Uterus (tissue), 4 donors: ENCODE results near the gene RASSF8. TPM values are rescaled to one million over a fixed set of nuclear protein-coding genes. Genes with fewer than 3 reads are reported as not detected.

Experiments
- DNase-seq, 2 donors: peaks; one replicate each; pipeline ENCODE4 v3.0.0-alpha.2; 2019 to 2020
- H3K27ac ChIP-seq, 2 donors: fragments of 200-600 bp; sonication (generic); 1 replicate in 1 of 2; 2 replicates in 1 of 2; pipeline ENCODE4 v1.5.1; 2016 to 2018
- H3K27me3 ChIP-seq, 2 donors: fragments of 200-600 bp; sonication (generic); one replicate each; pipeline ENCODE4 v1.5.1; 2018 to 2019; ENCODE audit warnings: control low read depth in 1 of 2
- H3K36me3 ChIP-seq, 2 donors: fragments of 200-600 bp; sonication (generic); one replicate each; pipeline ENCODE4 v1.5.1; 2019; ENCODE audit warnings: control low read depth in 1 of 2
- H3K4me1 ChIP-seq, 2 donors: fragments of 200-600 bp; sonication (generic); one replicate each; pipeline ENCODE4 v1.5.1; 2018 to 2019; ENCODE audit warnings: control low read depth in 1 of 2
- H3K4me3 ChIP-seq, 2 donors: fragments of 200-600 bp; sonication (generic); 1 replicate in 1 of 2; 2 replicates in 1 of 2; pipeline ENCODE4 v1.5.1; 2018 to 2019; ENCODE audit warnings: mild to moderate bottlenecking in 1 of 2
- H3K9me3 ChIP-seq, 2 donors: fragments of 200-600 bp; sonication (generic); one replicate each; pipeline ENCODE4 v1.5.1; 2019; ENCODE audit warnings: control low read depth in 1 of 2
- CTCF ChIP-seq, 4 experiments: fragments of 200-600 bp in 2 of 4; fragments of 450-650 bp in 2 of 4; sonication (generic) in 2 of 4; IDR thresholded peaks; one replicate each; pipeline ENCODE4 v1.5.1; 2016 to 2019; ENCODE audit warnings: antibody characterized with exemption in 4 of 4, mild to moderate bottlenecking in 2 of 4, moderate library complexity in 1 of 4
- POLR2A ChIP-seq, 2 donors: fragments of 450-650 bp; IDR thresholded peaks; one replicate each; pipeline ENCODE4 v1.6.1; 2016; ENCODE audit warnings: antibody characterized with exemption in 2 of 2, mild to moderate bottlenecking in 1 of 2, moderate library complexity in 1 of 2
- intact Hi-C: fragments of 100-400 bp; cut with DNase I; formaldehyde crosslinking; loops from one replicate; pipeline ENCODE4 v1.15.1; 2023; ENCODE audit warnings: low total_unique reads
- total RNA-seq, 4 donors: library from RNA; depleted of rRNA in 3 of 4; stranded (reverse); fragments of >200 nt in 3 of 4; gene quantifications; one replicate each; pipeline versions ENCODE4 v1.1.0 to v1.2.4, GENCODE V29; 2014 to 2023
- donor health status: DM: yes; HTN: yes; CAD: no.

The RASSF8 gene
- total RNA-seq, 4 donors from 2014 or later, result 54.1 to 174 (median 119) TPM

GRCh38 chr12:26116829-26117715 is 158.6 kb downstream of the RASSF8 start:
- Histone ChIP-seq H3K4me1 (peaks cover 0 to 8% of the 10 kb centered on the region in 2 donors), H3K4me3 (no peak overlapping the region), H3K36me3 (no peaks in the 10 kb centered on the region), H3K9me3 (no peaks in the 10 kb centered on the region), H3K27ac (peak overlapping the region in 1 of 2 donors; percentile 36), H3K27me3 (no peaks in the 10 kb centered on the region)
- TF ChIP-seq POLR2A (IDR thresholded peaks at IDR 0.05), result no peak
- no peak for TF ChIP-seq CTCF (IDR thresholded peaks at IDR 0.05)
- intact Hi-C loops, result no loop called here
- no peak for DNase-seq

GRCh38 chr12:26118308-26118707 is 159.8 kb downstream of the RASSF8 start:
- Histone ChIP-seq H3K4me3 (no peak overlapping the region), H3K36me3 (no peaks in the 10 kb centered on the region), H3K27me3 (no peaks in the 10 kb centered on the region), H3K9me3 (no peaks in the 10 kb centered on the region), H3K27ac (no peak overlapping the region), H3K4me1 (peaks cover 0 to 8% of the 10 kb centered on the region in 2 donors)
- TF ChIP-seq POLR2A (IDR thresholded peaks at IDR 0.05) (no peak), CTCF (IDR thresholded peaks at IDR 0.05) (no peak)
- intact Hi-C loops, result no loop called here
- DNase-seq, result no peak

- Histone ChIP-seq H3K9me3 (no peaks in the 10 kb centered on the region), H3K27me3 (no peaks in the 10 kb centered on the region), H3K36me3 (no peaks in the 10 kb centered on the region), H3K4me1 (peaks cover 0 to 8% of the 10 kb centered on the region in 2 donors), H3K27ac (peak overlapping the region; percentile 43 to 58), H3K4me3 (no peak overlapping the region)
- peak in 1 of 2 donors; percentile 45 for DNase-seq
- intact Hi-C loops, result no loop called here
- TF ChIP-seq POLR2A (IDR thresholded peaks at IDR 0.05), result no peak
- TF ChIP-seq CTCF (IDR thresholded peaks at IDR 0.05), result peak; percentile 45 to 64 (median 57)
Measured at GRCh38 chr12:26119391-26119989, 161.0 kb downstream of the RASSF8 start.

- TF ChIP-seq POLR2A (IDR thresholded peaks at IDR 0.05) (no peak), CTCF (IDR thresholded peaks at IDR 0.05) (no peak)
- peaks cover 0 to 8% of the 10 kb centered on the region in 2 donors for H3K4me1 ChIP-seq
- DNase-seq, result no peak
- no peaks in the 10 kb centered on the region for H3K27me3 ChIP-seq
- H3K36me3 ChIP-seq, result no peaks in the 10 kb centered on the region
- intact Hi-C loops, result no loop called here
- no peaks in the 10 kb centered on the region for H3K9me3 ChIP-seq
- no peak overlapping the region for H3K4me3 ChIP-seq
- H3K27ac ChIP-seq, result peak overlapping the region in 1 of 2 donors; percentile 97
Measured at GRCh38 chr12:26120561-26121274, 162.2 kb downstream of the RASSF8 start.
